ENCODE measurements around the gene DRICH1. TPM values are rescaled to one million over a fixed set of nuclear protein-coding genes. Genes with fewer than 3 reads are reported as not detected.

The DRICH1 gene
- total RNA-seq, 1 experiment from 2014 or later, result 0.15 TPM

DNA sequence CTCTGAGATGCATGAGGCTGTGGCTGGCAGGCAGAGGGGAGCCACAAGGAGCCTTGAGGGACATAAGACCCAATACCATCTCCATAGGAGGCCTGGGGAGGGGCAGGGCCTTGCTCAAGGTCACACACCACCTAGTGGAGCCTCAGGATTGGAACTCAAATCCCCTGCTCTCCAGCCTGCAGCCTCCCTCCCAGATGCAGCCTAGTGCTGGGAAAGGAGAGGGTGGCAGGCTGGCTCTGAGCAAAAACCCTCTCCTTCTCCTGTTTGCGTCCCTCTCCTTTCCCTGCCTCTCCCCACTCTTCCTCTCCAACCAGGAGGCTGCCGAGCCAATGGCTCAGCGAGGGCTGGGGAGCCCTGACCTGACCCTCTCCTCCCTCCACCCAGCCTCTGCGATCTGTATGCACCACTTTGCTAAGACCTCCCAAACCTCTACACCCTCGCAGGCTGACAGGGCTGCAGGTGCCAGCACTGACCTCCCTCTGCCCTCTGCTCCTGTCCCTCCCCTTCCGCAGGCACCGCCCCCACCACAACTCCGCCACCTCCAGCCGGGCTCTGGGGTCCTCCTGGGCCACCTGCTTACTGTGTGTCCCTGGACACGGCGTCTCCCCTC lies 66.7 kb downstream of the DRICH1 start:
- no peak overlapping the region for H3K4me3 ChIP-seq (ENCODE audit: low read length)

GRCh38 chr22:23564276-23564675 lies 67.8 kb downstream of the DRICH1 start:
- intact Hi-C loops (cut with micrococcal nuclease), result no loop called here
- DNase-seq (no peak), ATAC-seq (no peak)
- no peaks in the 10 kb centered on the region for H3F3A ChIP-seq (ENCODE audit: low read length, unreplicated experiment)
- no peak overlapping the region for H3K9ac ChIP-seq (ENCODE audit: low read length)
- no peaks in the 10 kb centered on the region for H4K20me1 ChIP-seq (ENCODE audit: low read length)
- H3K36me3 ChIP-seq (ENCODE audit: low read depth, low read length), result no peaks in the 10 kb centered on the region
- POLR2A ChIA-PET (ENCODE audit: unreplicated experiment), result no interaction called here
- H3K4me1 ChIP-seq (ENCODE audit: insufficient read depth, low read length), result no peaks in the 10 kb centered on the region
- TF ChIP-seq CTCF (conservative IDR thresholded peaks at IDR 0.05; ENCODE audit: low read depth, low read length) (no peak), EZH2 (IDR thresholded peaks at IDR 0.05; ENCODE audit: low read length, unreplicated experiment) (no peak), EZH2phosphoT487 (IDR thresholded peaks at IDR 0.05; ENCODE audit: borderline replicate concordance, low read length) (no peak)
- no peak overlapping the region for H2AFZ ChIP-seq (ENCODE audit: low read length)
- BruUV-seq (replicated peaks), result no TSS peak
- CTCF ChIA-PET, result no interaction called here
- no peaks in the 10 kb centered on the region for H3K27me3 ChIP-seq (ENCODE audit: low read length)
- no peaks in the 10 kb centered on the region for H3K9me3 ChIP-seq (ENCODE audit: low read length)
- no peaks in the 10 kb centered on the region for H3K79me2 ChIP-seq (ENCODE audit: low read length)
- H3K9me2 ChIP-seq (replicated peaks; ENCODE audit: low read length), result no peaks in the 10 kb centered on the region
- no peak overlapping the region for H3K4me2 ChIP-seq (ENCODE audit: low read length)
- H3K27ac ChIP-seq (ENCODE audit: low read length), result no peak overlapping the region
- H3K4me3 ChIP-seq (ENCODE audit: low read length), result no peak overlapping the region

More for the DNA sequence above, 66.7 kb downstream of the DRICH1 start:
- CTCF ChIA-PET, result no interaction called here
- Histone ChIP-seq H3K27me3 (ENCODE audit: low read length) (no peaks in the 10 kb centered on the region), H3K9ac (ENCODE audit: low read length) (no peak overlapping the region), H3K4me2 (ENCODE audit: low read length) (no peak overlapping the region), H3K27ac (ENCODE audit: low read length) (no peak overlapping the region), H3F3A (ENCODE audit: low read length, unreplicated experiment) (no peaks in the 10 kb centered on the region), H4K20me1 (ENCODE audit: low read length) (no peaks in the 10 kb centered on the region), H3K9me2 (replicated peaks; ENCODE audit: low read length) (no peaks in the 10 kb centered on the region), H2AFZ (ENCODE audit: low read length) (no peak overlapping the region), H3K9me3 (ENCODE audit: low read length) (no peaks in the 10 kb centered on the region), H3K4me1 (ENCODE audit: insufficient read depth, low read length) (no peaks in the 10 kb centered on the region), H3K36me3 (ENCODE audit: low read depth, low read length) (no peaks in the 10 kb centered on the region), H3K79me2 (ENCODE audit: low read length) (no peaks in the 10 kb centered on the region)
- no TSS peak for BruUV-seq (replicated peaks)
- no peak for ATAC-seq
- intact Hi-C loops (cut with micrococcal nuclease), result no loop called here
- POLR2A ChIA-PET (ENCODE audit: unreplicated experiment), result no interaction called here
- DNase-seq, result no peak
- TF ChIP-seq EZH2 (IDR thresholded peaks at IDR 0.05; ENCODE audit: low read length, unreplicated experiment), result no peak
- TF ChIP-seq CTCF (conservative IDR thresholded peaks at IDR 0.05; ENCODE audit: low read depth, low read length), result no peak
- no peak for TF ChIP-seq EZH2phosphoT487 (IDR thresholded peaks at IDR 0.05; ENCODE audit: borderline replicate concordance, low read length)

GRCh38 chr22:23563111-23563510 lies 69.0 kb downstream of the DRICH1 start:
- BruUV-seq (replicated peaks), result no TSS peak
- intact Hi-C loops (cut with micrococcal nuclease), result no loop called here
- H3K36me3 ChIP-seq (ENCODE audit: low read depth, low read length), result no peaks in the 10 kb centered on the region
- no peaks in the 10 kb centered on the region for H3K79me2 ChIP-seq (ENCODE audit: low read length)
- POLR2A ChIA-PET (ENCODE audit: unreplicated experiment), result no interaction called here
- H3K4me3 ChIP-seq (ENCODE audit: low read length), result no peak overlapping the region
- H3K27ac ChIP-seq (ENCODE audit: low read length), result no peak overlapping the region
- H3K9ac ChIP-seq (ENCODE audit: low read length), result no peak overlapping the region
- H3K9me2 ChIP-seq (replicated peaks; ENCODE audit: low read length), result no peaks in the 10 kb centered on the region
- H3K4me1 ChIP-seq (ENCODE audit: insufficient read depth, low read length), result no peaks in the 10 kb centered on the region
- H3F3A ChIP-seq (ENCODE audit: low read length, unreplicated experiment), result no peaks in the 10 kb centered on the region
- no peaks in the 10 kb centered on the region for H3K27me3 ChIP-seq (ENCODE audit: low read length)
- TF ChIP-seq CTCF (conservative IDR thresholded peaks at IDR 0.05; ENCODE audit: low read depth, low read length) (no peak), EZH2 (IDR thresholded peaks at IDR 0.05; ENCODE audit: low read length, unreplicated experiment) (no peak)
- no peak overlapping the region for H2AFZ ChIP-seq (ENCODE audit: low read length)
- ATAC-seq (no peak), DNase-seq (no peak)
- CTCF ChIA-PET, result no interaction called here
- no peaks in the 10 kb centered on the region for H4K20me1 ChIP-seq (ENCODE audit: low read length)
- H3K4me2 ChIP-seq (ENCODE audit: low read length), result no peak overlapping the region
- no peaks in the 10 kb centered on the region for H3K9me3 ChIP-seq (ENCODE audit: low read length)

Measured in PC-3 (cell line).